ENCODE results near the gene DDAH1. TPM values are rescaled to one million over a fixed set of nuclear protein-coding genes. Genes with fewer than 3 reads are reported as not detected.

The DDAH1 gene
- total and polyA plus RNA-seq, 2 of the 8 experiments (the other 6 are each of a cell fraction or from before 2014, with no cell fraction given), result 22.8 to 54.5 TPM

DNA sequence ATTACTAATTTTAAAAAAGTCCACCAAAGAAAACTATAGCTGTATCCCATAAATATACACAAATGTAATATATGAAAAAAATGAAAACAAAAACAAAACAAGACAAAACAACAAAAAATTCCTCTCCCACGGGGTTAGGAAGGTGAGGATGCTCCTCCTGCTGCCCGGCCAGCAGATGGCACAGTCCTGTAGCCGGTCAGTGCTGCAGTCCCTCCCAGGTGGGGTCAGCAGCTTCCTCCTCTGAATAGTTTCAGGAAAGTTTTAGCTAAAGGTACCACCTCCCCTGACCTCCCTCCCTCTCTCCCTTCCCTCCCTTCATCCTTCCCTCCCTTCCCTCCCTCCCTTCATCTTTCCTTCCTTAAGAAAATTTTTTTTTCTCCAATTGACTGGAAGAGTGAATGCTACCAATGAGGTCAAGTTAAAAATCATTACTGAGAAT lies 120.7 kb downstream of the DDAH1 start (continued):
- TF ChIP-seq CHD7 (IDR thresholded peaks at IDR 0.05; ENCODE audit: insufficient replicate concordance, low read length), result no peak
- no peak for TF ChIP-seq SP1 (IDR thresholded peaks at IDR 0.05; ENCODE audit: low read depth, low read length)
- TF ChIP-seq RXRA (IDR thresholded peaks at IDR 0.05; ENCODE audit: insufficient read depth, low read depth, low read length), result no peak
- no peak for TF ChIP-seq RBBP5 (IDR thresholded peaks at IDR 0.05; ENCODE audit: borderline replicate concordance, low read depth, low read length)
- TF ChIP-seq HDAC2 (IDR thresholded peaks at IDR 0.05; ENCODE audit: borderline replicate concordance in 1 of 2, low read depth in 2 of 2, low read length in 2 of 2), result no peak
- TF ChIP-seq SIRT6 (IDR thresholded peaks at IDR 0.05; ENCODE audit: low read length), result no peak
- TF ChIP-seq SUZ12 (IDR thresholded peaks at IDR 0.05; ENCODE audit: low read length), result no peak
- no peak for TF ChIP-seq NRF1 (IDR thresholded peaks at IDR 0.05; ENCODE audit: low read depth, low read length)
- TF ChIP-seq CBX8 (IDR thresholded peaks at IDR 0.05; ENCODE audit: borderline replicate concordance, low read depth, low read length), result no peak
